Osteocyte (in vitro differentiated cells): ENCODE results near the gene DAP. TPM values are rescaled to one million over a fixed set of nuclear protein-coding genes. Genes with fewer than 3 reads are reported as not detected.

ENCODE experiments used
- DNase-seq: peaks from one replicate; pipeline ENCODE4 v3.0.0; 2021; ENCODE audit warnings: mixed read lengths; ENCODE audit not compliant: unreplicated experiment; ENCODE audit errors: extremely low spot score
- H3K27ac Mint-ChIP-seq: one replicate; pipeline ENCODE4 v1.8.0; 2021; ENCODE audit warnings: mild to moderate bottlenecking, mixed read lengths; ENCODE audit not compliant: unreplicated experiment
- H3K27me3 Mint-ChIP-seq: one replicate; pipeline ENCODE4 v1.8.0; 2021; ENCODE audit warnings: mixed read lengths; ENCODE audit not compliant: unreplicated experiment
- H3K36me3 Mint-ChIP-seq: one replicate; pipeline ENCODE4 v1.8.0; 2021; ENCODE audit warnings: mixed read lengths; ENCODE audit not compliant: unreplicated experiment
- H3K4me1 Mint-ChIP-seq: one replicate; pipeline ENCODE4 v1.8.0; 2021; ENCODE audit warnings: mixed read lengths; ENCODE audit not compliant: unreplicated experiment
- H3K4me3 Mint-ChIP-seq: one replicate; pipeline ENCODE4 v1.8.0; 2021; ENCODE audit warnings: mild to moderate bottlenecking, moderate library complexity, mixed read lengths; ENCODE audit not compliant: unreplicated experiment
- H3K9me3 Mint-ChIP-seq: one replicate; pipeline ENCODE4 v1.8.0; 2021; ENCODE audit warnings: mixed read lengths; ENCODE audit not compliant: unreplicated experiment
- total RNA-seq: library from RNA; stranded (reverse); gene quantifications from 2 replicates; pipeline ENCODE4 v1.2.1, GENCODE V29; 2021
- TF ChIP-seq, protein P1 (sequence below): fragments of 200-600 bp; sonication (generic); IDR thresholded peaks from 2 replicates; pipeline ENCODE4 v1.5.0; 2021; ENCODE audit warnings: antibody characterized with exemption, mild to moderate bottlenecking, moderate library complexity

DAP gene
- total RNA-seq, 1 donor from 2014 or later: 173 TPM

DNA sequence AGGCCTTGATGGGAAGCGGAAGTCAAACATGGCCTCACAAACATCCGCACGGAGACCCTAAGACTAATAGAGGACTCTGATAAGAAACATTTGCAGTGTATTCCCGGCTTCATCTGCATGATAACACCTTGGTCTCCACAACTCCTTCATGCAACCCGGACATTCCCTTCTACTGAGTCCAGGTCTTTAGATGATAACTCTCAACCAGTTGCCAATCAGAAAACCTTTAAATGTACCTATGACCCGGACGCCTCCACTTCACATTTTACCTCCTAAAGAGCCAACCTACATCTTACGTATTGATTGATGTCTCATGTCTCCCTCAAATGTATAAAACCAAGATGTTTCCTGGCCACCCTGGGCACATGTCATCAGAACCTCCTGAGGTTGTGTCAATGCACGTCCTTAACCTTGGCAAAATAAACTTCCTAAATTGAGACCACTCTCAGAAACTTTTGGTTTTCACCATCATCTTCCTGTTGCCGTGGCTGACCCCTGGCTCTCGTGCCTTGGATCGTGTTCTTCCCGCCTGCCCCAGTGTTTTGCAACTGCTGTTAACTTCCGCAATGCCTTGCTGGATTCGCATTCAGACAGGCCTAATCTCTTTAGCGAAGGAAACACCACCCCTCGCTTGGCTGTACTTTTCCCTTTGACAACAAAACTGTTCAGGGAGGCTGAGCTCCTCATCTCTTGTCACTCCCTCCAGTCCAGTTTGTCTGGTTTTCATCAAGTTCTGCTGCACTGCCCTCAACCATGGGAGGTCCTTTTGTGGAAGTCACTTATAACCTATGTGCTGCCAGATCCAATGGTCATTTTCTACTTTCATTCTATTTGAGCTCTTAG lies 1.1 kb upstream of the DAP start:
- TF ChIP-seq, protein P1, sequence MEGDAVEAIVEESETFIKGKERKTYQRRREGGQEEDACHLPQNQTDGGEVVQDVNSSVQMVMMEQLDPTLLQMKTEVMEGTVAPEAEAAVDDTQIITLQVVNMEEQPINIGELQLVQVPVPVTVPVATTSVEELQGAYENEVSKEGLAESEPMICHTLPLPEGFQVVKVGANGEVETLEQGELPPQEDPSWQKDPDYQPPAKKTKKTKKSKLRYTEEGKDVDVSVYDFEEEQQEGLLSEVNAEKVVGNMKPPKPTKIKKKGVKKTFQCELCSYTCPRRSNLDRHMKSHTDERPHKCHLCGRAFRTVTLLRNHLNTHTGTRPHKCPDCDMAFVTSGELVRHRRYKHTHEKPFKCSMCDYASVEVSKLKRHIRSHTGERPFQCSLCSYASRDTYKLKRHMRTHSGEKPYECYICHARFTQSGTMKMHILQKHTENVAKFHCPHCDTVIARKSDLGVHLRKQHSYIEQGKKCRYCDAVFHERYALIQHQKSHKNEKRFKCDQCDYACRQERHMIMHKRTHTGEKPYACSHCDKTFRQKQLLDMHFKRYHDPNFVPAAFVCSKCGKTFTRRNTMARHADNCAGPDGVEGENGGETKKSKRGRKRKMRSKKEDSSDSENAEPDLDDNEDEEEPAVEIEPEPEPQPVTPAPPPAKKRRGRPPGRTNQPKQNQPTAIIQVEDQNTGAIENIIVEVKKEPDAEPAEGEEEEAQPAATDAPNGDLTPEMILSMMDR: no peak
- H3K4me1 Mint-ChIP-seq: peaks cover 30% of the 10 kb centered on the region
- no peaks in the 10 kb centered on the region for H3K36me3 Mint-ChIP-seq
- no peaks in the 10 kb centered on the region for H3K9me3 Mint-ChIP-seq
- H3K27me3 Mint-ChIP-seq: no peaks in the 10 kb centered on the region
- no peak for DNase-seq
- peak overlapping the region; percentile 75 for H3K4me3 Mint-ChIP-seq
- H3K27ac Mint-ChIP-seq: peak overlapping the region; percentile 90

DNA sequence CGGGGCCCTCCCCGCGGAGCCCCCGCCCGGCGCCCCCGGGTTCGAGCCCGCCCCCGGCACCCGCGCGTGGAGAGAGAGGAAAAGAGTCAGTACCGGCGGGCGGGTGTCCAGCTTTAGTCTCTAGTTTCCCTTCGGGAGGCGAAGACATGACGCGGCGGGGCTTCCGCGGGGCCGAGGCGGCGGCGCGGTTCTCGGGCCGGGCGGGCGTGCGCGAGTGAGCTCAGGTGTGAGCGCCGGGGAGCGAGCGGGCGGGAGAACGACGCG lies 181 bp downstream of the DAP start:
- TF ChIP-seq, protein P1: no peak
- DNase-seq: no peak
- peaks cover 37% of the 10 kb centered on the region for H3K4me1 Mint-ChIP-seq
- H3K36me3 Mint-ChIP-seq: peaks cover 4% of the 10 kb centered on the region
- H3K9me3 Mint-ChIP-seq: no peaks in the 10 kb centered on the region
- no peaks in the 10 kb centered on the region for H3K27me3 Mint-ChIP-seq
- H3K27ac Mint-ChIP-seq: no peak overlapping the region
- H3K4me3 Mint-ChIP-seq: peak overlapping the region; percentile 56

DNA sequence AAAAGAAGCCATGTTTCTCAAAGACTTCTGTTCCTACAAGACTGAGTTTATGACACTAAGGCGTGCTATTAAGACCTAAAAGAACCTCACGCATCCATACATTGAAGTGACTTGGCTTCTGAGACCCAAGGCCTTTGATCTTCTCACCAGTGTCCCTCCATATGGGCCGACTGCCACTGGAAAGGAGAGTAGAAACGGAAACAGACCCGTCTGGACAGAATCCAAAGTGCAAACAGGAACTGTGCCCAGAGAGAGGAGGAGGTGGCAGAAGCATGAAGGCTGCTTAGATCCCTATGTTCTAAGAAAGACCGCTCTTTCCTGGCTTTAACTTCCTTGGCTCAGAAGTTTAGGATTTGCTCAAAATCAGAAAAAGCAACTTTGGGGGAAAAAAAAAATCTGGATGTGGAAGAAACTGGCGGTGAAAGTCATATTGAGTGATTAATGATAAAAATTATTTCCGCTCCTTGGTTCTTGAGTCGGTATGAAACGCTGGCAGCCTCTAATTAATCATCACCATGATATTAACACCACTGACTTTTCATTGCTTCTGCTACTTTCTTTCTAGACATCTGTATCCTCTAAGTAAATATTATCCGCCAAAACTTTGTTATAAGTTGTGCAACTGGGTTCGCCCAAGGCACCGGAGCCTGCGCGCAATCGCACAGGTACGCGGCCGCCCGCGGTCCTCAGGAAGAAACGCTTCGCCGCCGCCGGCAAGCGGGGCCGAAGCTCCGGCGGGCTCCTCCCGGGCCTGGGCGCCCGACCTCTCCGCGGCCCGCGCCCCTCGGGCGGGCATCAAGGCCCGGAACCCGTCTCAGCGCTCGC lies 726 bp downstream of the DAP start:
- Mint-ChIP-seq H3K27ac (peak overlapping the region; percentile 97), H3K9me3 (no peaks in the 10 kb centered on the region), H3K27me3 (no peaks in the 10 kb centered on the region), H3K36me3 (peaks cover 7% of the 10 kb centered on the region), H3K4me3 (peak overlapping the region; percentile 94), H3K4me1 (peaks cover 37% of the 10 kb centered on the region)
- DNase-seq: no peak
- TF ChIP-seq, protein P1: no peak

DNA sequence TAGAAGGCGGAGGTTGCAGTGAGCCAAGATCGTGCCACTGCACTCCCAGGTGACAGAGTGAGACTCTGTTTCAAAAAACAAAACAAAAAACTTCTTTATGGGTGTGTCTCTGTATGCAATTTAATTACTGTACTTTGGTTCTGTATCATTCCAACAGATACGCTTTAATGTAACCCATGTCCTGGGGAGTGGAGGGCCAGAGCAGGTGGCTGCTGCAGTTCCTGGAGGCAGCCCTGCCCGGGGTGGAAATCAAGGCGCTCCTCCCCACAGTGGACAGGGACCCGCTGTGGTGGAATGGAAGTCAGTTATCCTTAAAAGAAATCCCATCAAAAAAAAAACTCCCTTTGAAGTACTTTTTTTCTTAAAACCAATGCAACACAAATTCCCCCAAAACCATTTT lies 1.9 kb downstream of the DAP start:
- Mint-ChIP-seq H3K27me3 (no peaks in the 10 kb centered on the region), H3K36me3 (peaks cover 18% of the 10 kb centered on the region), H3K27ac (no peak overlapping the region), H3K4me1 (peaks cover 37% of the 10 kb centered on the region), H3K9me3 (no peaks in the 10 kb centered on the region), H3K4me3 (peak overlapping the region; percentile 94)
- no peak for DNase-seq
- TF ChIP-seq, protein P1: no peak

DNA sequence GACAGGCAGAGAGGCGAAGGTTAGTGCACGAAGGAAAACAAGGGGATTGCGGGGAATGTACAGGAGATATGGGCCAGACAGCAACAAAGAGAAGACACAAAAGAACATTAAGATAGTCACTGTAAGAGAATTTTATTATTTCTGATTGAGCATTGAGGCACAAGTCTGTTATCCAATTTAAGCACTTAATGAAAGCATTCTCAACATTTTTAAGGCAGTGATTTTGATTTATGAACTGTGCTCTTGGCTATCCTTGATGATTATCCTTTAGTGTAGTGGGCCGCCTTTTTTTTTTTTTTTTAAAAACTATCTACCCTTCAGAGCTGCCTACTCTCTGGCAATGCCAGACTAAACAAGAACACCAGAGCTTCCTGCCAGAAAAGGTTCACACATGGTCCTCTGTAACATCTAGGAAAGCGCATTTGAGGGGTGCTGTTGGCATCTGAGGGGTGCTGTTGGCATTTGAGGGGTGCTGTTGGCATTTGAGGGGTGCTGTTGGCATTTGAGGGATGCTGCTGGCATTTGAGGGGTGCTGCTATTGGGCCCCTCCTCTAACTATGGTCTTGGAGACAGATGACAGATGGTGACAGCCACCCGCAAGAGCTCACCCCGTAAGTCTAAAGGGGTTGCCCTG lies 3.0 kb downstream of the DAP start:
- Mint-ChIP-seq H3K27ac (no peak overlapping the region), H3K36me3 (peaks cover 21% of the 10 kb centered on the region)
- DNase-seq: no peak

More for the DNA sequence above, 3.0 kb downstream of the DAP start:
- H3K27me3 Mint-ChIP-seq: no peaks in the 10 kb centered on the region
- H3K4me3 Mint-ChIP-seq: no peak overlapping the region
- H3K4me1 Mint-ChIP-seq: peaks cover 37% of the 10 kb centered on the region
- TF ChIP-seq, protein P1: no peak
- H3K9me3 Mint-ChIP-seq: no peaks in the 10 kb centered on the region
